ENCODE data around the gene ABL2. TPM values are rescaled to one million over a fixed set of nuclear protein-coding genes. Genes with fewer than 3 reads are reported as not detected.
A peak's percentile ranks its signal among the peaks of the same experiment; 100 is the strongest.
"Not testable (repeated sequence)": the region's sequence is repeated elsewhere in the genome, so short reads cannot be mapped to it uniquely, and the experiment has no call there.

The ABL2 gene
- total RNA-seq (2014; rRNA removed; shearing (Covaris generic)), result 17.3 and 38.3 TPM in 2 replicates

- peak; percentile 47 for DNase-seq (ENCODE audit: low read depth)
Observed at GRCh38 chr1:179229214-179230140, at the start of gene ABL2. Gene ABL2, minus strand, starts transcription at chr1:179229677. Its CDS starts 280 bp downstream, at chr1:179229397.

- DNase-seq (ENCODE audit: low read depth), result no peak
Observed at GRCh38 chr1:179278920-179279319, 49.4 kb upstream of the ABL2 start.

GRCh38 chr1:179274424-179274823 lies 44.9 kb upstream of the ABL2 start:
- not testable (repeated sequence) for DNase-seq (ENCODE audit: low read depth)

GRCh38 chr1:179269071-179269470 lies 39.6 kb upstream of the ABL2 start:
- DNase-seq (ENCODE audit: low read depth), result no peak

- DNase-seq (ENCODE audit: low read depth), result no peak
Observed at GRCh38 chr1:179264507-179264906, 35.0 kb upstream of the ABL2 start.

GRCh38 chr1:179263121-179263520 lies 33.6 kb upstream of the ABL2 start:
- DNase-seq (ENCODE audit: low read depth), result no peak

- no peak for DNase-seq (ENCODE audit: low read depth)
Observed at GRCh38 chr1:179262183-179262582, 32.7 kb upstream of the ABL2 start.

- DNase-seq (ENCODE audit: low read depth), result peak; percentile 62
Observed at GRCh38 chr1:179253286-179253972, 24.0 kb upstream of the ABL2 start.

GRCh38 chr1:179252606-179253005 lies 23.1 kb upstream of the ABL2 start:
- no peak for DNase-seq (ENCODE audit: low read depth)

GRCh38 chr1:179251675-179252074 lies 22.2 kb upstream of the ABL2 start:
- peak; percentile 51 for DNase-seq (ENCODE audit: low read depth)

- DNase-seq (ENCODE audit: low read depth), result no peak
Observed at GRCh38 chr1:179247923-179248322, 18.4 kb upstream of the ABL2 start.

- DNase-seq (ENCODE audit: low read depth), result not testable (repeated sequence)
Observed at GRCh38 chr1:179245426-179245825, 15.9 kb upstream of the ABL2 start.

GRCh38 chr1:179241530-179242097 lies 12.1 kb upstream of the ABL2 start:
- no peak for DNase-seq (ENCODE audit: low read depth)

GRCh38 chr1:179237222-179237621 lies 7.7 kb upstream of the ABL2 start:
- no peak for DNase-seq (ENCODE audit: low read depth)

- peak; percentile 18 for DNase-seq (ENCODE audit: low read depth)
Observed at GRCh38 chr1:179234863-179235262, 5.4 kb upstream of the ABL2 start.

- peak; percentile 52 for DNase-seq (ENCODE audit: low read depth)
Observed at GRCh38 chr1:179231923-179232322, 2.4 kb upstream of the ABL2 start.

- no peak for DNase-seq (ENCODE audit: low read depth)
Observed at GRCh38 chr1:179230721-179231120, 1.2 kb upstream of the ABL2 start.

- peak; percentile 40 for DNase-seq (ENCODE audit: low read depth)
Observed at GRCh38 chr1:179230251-179230650, 774 bp upstream of the ABL2 start.

GRCh38 chr1:179228783-179229213 lies 679 bp downstream of the ABL2 start:
- peak; percentile 35 for DNase-seq (ENCODE audit: low read depth)

GRCh38 chr1:179226738-179227137 lies 2.7 kb downstream of the ABL2 start:
- DNase-seq (ENCODE audit: low read depth), result no peak

- DNase-seq (ENCODE audit: low read depth), result not testable (repeated sequence)
Observed at GRCh38 chr1:179224466-179224865, 5.0 kb downstream of the ABL2 start.

GRCh38 chr1:179221121-179221520 lies 8.4 kb downstream of the ABL2 start:
- DNase-seq (ENCODE audit: low read depth), result not testable (repeated sequence)

Measured in M059J (cell line).